ENCODE measurements around the gene ANKRD10. TPM values are rescaled to one million over a fixed set of nuclear protein-coding genes. Genes with fewer than 3 reads are reported as not detected.

Gene ANKRD10
- total RNA-seq, 1 experiment from 2014 or later: 159 TPM

GRCh38 chr13:110832531-110832930 is 82.3 kb downstream of the ANKRD10 start:
- Histone ChIP-seq H3K79me2 (ENCODE audit: insufficient read depth, low read length) (no peaks in the 10 kb centered on the region), H3K27ac (ENCODE audit: insufficient read length, low read depth, low read length) (no peak overlapping the region), H3K18ac (ENCODE audit: insufficient read length, low read depth, low read length) (no peak overlapping the region), H4K20me1 (ENCODE audit: control insufficient read depth, insufficient read depth, insufficient read length) (no peaks in the 10 kb centered on the region), H3K23me2 (ENCODE audit: insufficient read length, low read depth, low read length, poor library complexity, severe bottlenecking) (no peaks in the 10 kb centered on the region), H3K79me1 (ENCODE audit: insufficient read depth, low read depth, low read length, poor library complexity, severe bottlenecking) (no peaks in the 10 kb centered on the region), H3K4ac (ENCODE audit: low read depth, low read length) (no peak overlapping the region), H3K14ac (ENCODE audit: insufficient read depth, low read length) (peak overlapping the region; percentile 53; the same call in 1 of the 2 replicates), H4K5ac (ENCODE audit: insufficient read length, low read depth, low read length) (no peak overlapping the region), H2BK12ac (ENCODE audit: insufficient read length, low read depth, low read length) (no peak overlapping the region), H3K4me2 (ENCODE audit: insufficient read depth, insufficient read length, low read length) (no peak overlapping the region), H3K9me3 (ENCODE audit: control insufficient read depth, low read depth, low read length) (no peaks in the 10 kb centered on the region), H2BK120ac (ENCODE audit: low read depth, low read length, poor library complexity, severe bottlenecking) (no peak overlapping the region), H2AK5ac (ENCODE audit: insufficient read length, low read length) (no peak overlapping the region), H3K4me1 (ENCODE audit: insufficient read depth, low read length) (no peaks in the 10 kb centered on the region), H2AFZ (ENCODE audit: low read length) (no peak overlapping the region), H4K8ac (replicated peaks; ENCODE audit: insufficient read length, low read depth, low read length) (no peak overlapping the region), H3K9ac (ENCODE audit: extremely low read depth, insufficient read length, low read length) (no peak overlapping the region), H3T11ph (ENCODE audit: low read length) (no peak overlapping the region), H2BK15ac (ENCODE audit: low read depth, low read length) (no peak overlapping the region), H3K23ac (ENCODE audit: insufficient read length, low read depth, low read length) (no peak overlapping the region), H4K91ac (ENCODE audit: insufficient read length, low read depth, low read length) (no peak overlapping the region), H3K56ac (ENCODE audit: insufficient read length, low read depth, low read length) (no peak overlapping the region), H2BK5ac (ENCODE audit: insufficient read length, low read length) (no peak overlapping the region), H3K27me3 (ENCODE audit: insufficient read depth, low read length) (no peaks in the 10 kb centered on the region), H2BK20ac (ENCODE audit: low read depth, low read length, poor library complexity, severe bottlenecking) (no peak overlapping the region)
- no peak overlapping the region for H3K27ac Mint-ChIP-seq
- no CpG with 5 or more reads among the region's 10 CpGs for WGBS (ENCODE audit: extremely low coverage, insufficient read length, low lambda C conversion rate)
- no peaks in the 10 kb centered on the region; a peak in 1 of 5 replicates for H3K9me3 Mint-ChIP-seq
- no peak for TF ChIP-seq CTCF (conservative IDR thresholded peaks at IDR 0.05)
- DNase-seq: no peak
- H3K4me1 Mint-ChIP-seq: peaks cover 15 to 18% of the 10 kb centered on the region in 2 experiments
- no peak overlapping the region for H3K4me3 Mint-ChIP-seq
- H3K27me3 Mint-ChIP-seq (ENCODE audit: low read depth): no peaks in the 10 kb centered on the region; the same call in 1 of the 2 replicates
- H3K36me3 Mint-ChIP-seq (ENCODE audit: insufficient read depth in 1 of 3, low read depth in 3 of 3): no peaks in the 10 kb centered on the region
